Cardiac fibroblast (primary cell): ENCODE measurements around the gene FABP3.

Source experiments
- DNase-seq, 2 donors: peaks; one replicate each; pipeline versions ENCODE4 v3.0.0 to v3.0.0-alpha.2; 2010; ENCODE audit warnings: low read depth in 2 of 2
- H3K4me3 ChIP-seq, 2 donors: replicated peaks in 1 of 2; 1 replicate in 1 of 2; 2 replicates in 1 of 2; pipeline ENCODE4 v1.5.1; 2011; ENCODE audit warnings: low read depth in 2 of 2, low read length in 2 of 2, mild to moderate bottlenecking in 2 of 2, moderate library complexity in 1 of 2
- CTCF ChIP-seq: IDR thresholded peaks from one replicate; pipeline ENCODE4 v1.5.1; 2011; ENCODE audit warnings: low read depth, mild to moderate bottlenecking, low read length, inconsistent platforms

Gene FABP3

DNA sequence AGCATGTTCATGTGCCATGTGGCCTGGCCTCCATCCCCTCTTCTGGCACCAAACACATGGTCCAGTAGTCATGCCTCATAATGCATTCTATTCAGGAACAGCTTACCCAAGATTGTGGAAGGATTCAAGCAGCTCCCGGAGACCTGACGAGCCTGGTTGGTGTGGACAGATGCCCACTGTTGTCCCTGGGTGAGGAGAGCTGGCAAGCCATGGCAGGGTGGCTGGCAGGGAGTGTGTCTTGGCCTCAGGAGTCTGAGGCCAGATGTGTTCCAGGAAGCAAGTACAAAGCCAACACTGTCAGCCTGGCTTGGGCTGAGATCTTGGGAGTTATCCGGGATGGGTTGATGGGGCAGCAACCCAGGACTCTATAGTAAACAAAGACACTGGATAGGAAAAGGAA, 7.3 kb upstream of the FABP3 start:
- H3K4me3 ChIP-seq = no peak overlapping the region
- no peak for TF ChIP-seq CTCF
- no peak for DNase-seq

GRCh38 chr1:31378001-31378400, 5.1 kb upstream of the FABP3 start:
- H3K4me3 ChIP-seq = no peak overlapping the region
- no peak for TF ChIP-seq CTCF
- DNase-seq = no peak

DNA sequence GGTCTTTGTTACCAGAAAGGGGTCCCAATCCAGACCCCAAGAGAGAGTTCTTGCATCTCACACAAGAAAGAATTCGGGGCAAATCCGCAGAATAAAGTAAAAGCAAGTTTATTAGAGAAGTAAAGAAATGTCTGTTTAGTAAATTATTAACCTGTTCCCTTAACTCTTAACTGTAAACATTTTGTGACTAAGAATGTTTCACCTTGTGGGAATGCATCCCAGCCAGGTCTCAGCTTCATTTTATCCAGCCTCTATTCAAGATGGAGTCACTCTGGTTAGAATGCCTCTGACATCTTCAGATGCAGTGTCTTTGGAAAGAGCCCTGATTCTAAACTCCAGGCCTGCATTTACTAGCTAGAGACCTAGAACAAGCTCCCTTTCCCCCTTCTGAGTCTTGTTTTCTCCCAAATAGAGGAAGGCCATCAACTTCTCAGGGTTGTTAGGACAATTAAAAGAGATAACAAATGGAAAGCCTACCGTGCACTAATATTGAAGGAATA, 4.5 kb upstream of the FABP3 start:
- TF ChIP-seq CTCF = no peak
- H3K4me3 ChIP-seq = no peak overlapping the region
- DNase-seq = no peak

DNA sequence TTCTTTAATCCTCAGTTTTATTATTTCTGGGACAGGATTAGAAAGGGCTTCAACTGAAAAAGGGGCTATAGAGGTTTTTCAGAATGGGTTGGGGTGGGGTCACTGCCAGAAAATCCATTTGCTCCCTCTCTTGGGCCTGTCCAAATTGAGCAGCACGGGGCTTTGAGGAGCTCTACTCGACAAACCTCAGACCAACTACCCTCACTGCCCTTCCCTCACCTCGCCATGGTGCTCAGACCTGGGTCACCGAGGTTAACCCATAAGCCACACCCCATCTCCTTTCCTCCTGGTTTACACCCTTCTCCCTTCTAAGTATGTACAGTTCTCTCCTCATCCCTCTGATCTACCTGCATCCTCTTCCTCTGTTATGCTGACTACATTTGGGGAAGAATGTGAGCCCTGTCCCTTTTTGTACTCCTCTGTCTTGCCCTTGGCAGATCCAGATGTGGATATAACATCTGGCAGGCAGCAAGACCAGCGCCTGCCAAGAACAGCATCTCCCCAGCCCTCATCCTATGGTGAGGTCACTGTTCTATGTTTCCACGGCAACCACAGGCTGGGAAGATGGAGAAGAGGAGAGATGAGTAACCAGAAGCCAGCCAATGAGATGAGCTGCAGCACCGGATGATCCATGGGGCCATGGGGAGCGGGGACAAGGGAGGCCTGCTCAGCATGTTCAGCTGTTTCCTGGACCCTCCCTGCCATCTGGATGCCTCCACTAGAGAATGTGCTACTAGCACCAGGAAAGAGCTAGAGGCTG, 3.7 kb upstream of the FABP3 start:
- peak; percentile 89 to 99 for DNase-seq
- no peak for TF ChIP-seq CTCF
- no peak overlapping the region for H3K4me3 ChIP-seq

DNA sequence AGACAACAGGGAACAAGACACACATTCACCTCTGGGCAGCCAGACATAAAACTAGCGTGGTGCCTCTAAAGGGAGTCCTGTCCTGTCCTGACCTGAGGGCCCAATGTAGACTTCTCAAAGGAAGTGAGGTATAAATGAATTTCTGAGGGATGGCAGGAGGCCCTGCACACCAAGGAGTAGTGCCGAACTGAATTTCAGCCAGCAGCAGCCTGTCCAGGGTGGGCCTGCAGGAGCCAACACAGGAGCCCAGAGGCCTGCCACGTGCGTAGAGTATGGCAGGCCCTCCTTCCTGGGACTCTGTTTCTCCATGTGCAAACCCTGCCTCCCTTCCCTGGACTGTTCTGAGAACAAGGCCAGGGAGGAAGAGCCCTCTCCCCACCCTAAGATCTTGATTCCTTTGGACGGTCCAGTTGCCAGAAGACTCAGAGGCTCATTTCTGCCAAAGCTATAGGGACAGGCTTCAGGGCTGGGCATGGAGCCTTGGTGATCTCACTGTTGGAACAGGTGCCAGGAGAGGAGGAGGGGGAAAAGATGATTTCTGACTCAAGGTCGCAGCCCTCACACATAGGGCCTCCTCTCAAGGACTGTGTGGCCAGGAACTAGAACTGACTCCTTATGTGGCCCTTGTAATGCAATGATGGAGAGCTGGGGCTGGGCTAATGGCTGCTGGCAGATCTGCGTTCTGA, 1.8 kb upstream of the FABP3 start:
- TF ChIP-seq CTCF = no peak
- DNase-seq = peak; percentile 70 to 78
- H3K4me3 ChIP-seq = no peak overlapping the region

GRCh38 chr1:31373897-31374486, 1.1 kb upstream of the FABP3 start:
- H3K4me3 ChIP-seq = no peak overlapping the region
- no peak for TF ChIP-seq CTCF
- no peak for DNase-seq
